Thyroid gland (tissue), 4 donors: ENCODE results near the gene CHI3L2. TPM values are rescaled to one million over a fixed set of nuclear protein-coding genes. Genes with fewer than 3 reads are reported as not detected.
A peak's percentile ranks its signal among the peaks of the same experiment; 100 is the strongest.

Experiments used
- DNase-seq, 2 donors: peaks; one replicate each; pipeline ENCODE4 v3.0.0-alpha.2; 2019
- H3K27ac ChIP-seq, 3 donors: fragments of 200-600 bp; sonication (generic); 1 replicate in 2 of 3; 2 replicates in 1 of 3; pipeline ENCODE4 v1.5.1; 2016 to 2019; ENCODE audit warnings: mild to moderate bottlenecking in 1 of 3, moderate library complexity in 1 of 3
- H3K27me3 ChIP-seq: fragments of 200-600 bp; sonication (generic); one replicate; pipeline ENCODE4 v1.5.1; 2019
- H3K36me3 ChIP-seq, 2 donors: fragments of 200-600 bp; sonication (generic); one replicate each; pipeline ENCODE4 v1.5.1; 2016 to 2019
- H3K4me1 ChIP-seq, 2 donors: fragments of 200-600 bp; sonication (generic); one replicate each; pipeline ENCODE4 v1.5.1; 2017 to 2019
- H3K4me3 ChIP-seq, 3 donors: fragments of 200-600 bp; sonication (generic); replicated peaks in 1 of 3; 1 replicate in 2 of 3; 2 replicates in 1 of 3; pipeline ENCODE4 v1.5.1; 2016; ENCODE audit warnings: mild to moderate bottlenecking in 1 of 3
- H3K9me3 ChIP-seq: fragments of 200-600 bp; sonication (generic); one replicate; pipeline ENCODE4 v1.5.1; 2017
- POLR2A ChIP-seq, 2 donors: fragments of 450-650 bp; IDR thresholded peaks; one replicate each; pipeline ENCODE4 v1.6.1; 2017; ENCODE audit warnings: antibody characterized with exemption in 2 of 2, mild to moderate bottlenecking in 2 of 2, moderate library complexity in 1 of 2
- WGBS, 2 donors: methylation state at CpG; one replicate each; pipeline ENCODE4 v1.1.5; 2017; 5-methylcytosine and 5-hydroxymethylcytosine counted together
- intact Hi-C: fragments of 100-400 bp; cut with DNase I; formaldehyde crosslinking; loops from one replicate; pipeline ENCODE4 v1.15.1; 2023
- total RNA-seq, 4 donors: library from RNA; depleted of rRNA; stranded (reverse); fragments of >200 nt; gene quantifications; one replicate each; pipeline ENCODE4 v1.2.3, GENCODE V29; 2016
- TF ChIP-seq, protein P1 (sequence below), 6 experiments: fragments of 200-600 bp in 3 of 6; fragments of 450-650 bp in 3 of 6; sonication (generic) in 3 of 6; IDR thresholded peaks; one replicate each; pipeline ENCODE4 v1.5.1; 2016 to 2019; ENCODE audit warnings: antibody characterized with exemption in 6 of 6, mild to moderate bottlenecking in 2 of 6, inconsistent platforms in 1 of 6, moderate library complexity in 1 of 6

CHI3L2 gene
- total RNA-seq, 4 donors from 2014 or later, result 4.2 to 25.7 (median 11.8) TPM

DNA sequence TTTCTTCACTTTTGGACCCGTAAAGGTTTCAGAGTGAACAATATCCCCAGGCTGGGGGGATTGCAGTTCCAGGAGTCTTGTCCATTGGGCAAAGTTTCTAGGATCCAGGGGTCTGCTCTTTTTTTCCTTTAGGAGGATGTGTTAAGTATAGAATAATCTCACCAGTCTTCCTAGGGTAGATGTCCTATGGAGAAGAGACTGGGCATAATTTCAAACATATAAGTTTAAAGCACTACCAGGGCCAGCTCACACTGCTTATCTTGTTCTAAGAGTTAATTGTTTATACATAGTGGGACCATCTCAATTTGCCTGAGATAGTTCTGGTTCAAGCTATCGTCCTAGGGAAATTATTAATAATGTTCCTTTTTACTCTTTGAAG is 1.2 kb downstream of the CHI3L2 start:
- WGBS, 2 donors, result 50 to 53% methylated on average over 2 of the region's 2 CpGs

DNA sequence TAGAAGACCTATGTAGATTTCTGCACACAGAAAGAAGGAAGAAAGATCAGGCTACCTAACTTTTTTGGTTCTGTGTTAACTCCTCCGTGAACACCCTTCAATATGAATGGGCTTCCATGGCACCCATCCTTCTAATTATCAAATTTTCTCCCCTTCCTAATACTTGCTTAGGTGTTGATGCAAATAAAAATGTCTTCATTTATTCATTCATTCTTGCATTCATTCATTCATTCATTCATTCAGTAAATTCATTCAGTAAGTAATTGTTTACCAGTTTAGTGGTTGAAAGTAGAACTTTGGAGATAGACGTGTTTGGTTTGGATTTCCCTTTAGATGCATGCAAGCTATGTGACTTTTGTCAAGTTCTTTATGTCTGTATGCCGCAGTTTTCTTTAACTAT is 4.6 kb downstream of the CHI3L2 start:
- Histone ChIP-seq H3K27ac (no peak overlapping the region), H3K9me3 (no peaks in the 10 kb centered on the region), H3K4me1 (peaks cover 23 to 47% of the 10 kb centered on the region in 2 donors), H3K4me3 (no peak overlapping the region), H3K36me3 (no peaks in the 10 kb centered on the region), H3K27me3 (no peaks in the 10 kb centered on the region)
- WGBS, 2 donors, result 93 to 95% methylated on average over 3 of the region's 3 CpGs
- intact Hi-C loops, result no loop called here
- no peak for DNase-seq
- TF ChIP-seq, protein P1, sequence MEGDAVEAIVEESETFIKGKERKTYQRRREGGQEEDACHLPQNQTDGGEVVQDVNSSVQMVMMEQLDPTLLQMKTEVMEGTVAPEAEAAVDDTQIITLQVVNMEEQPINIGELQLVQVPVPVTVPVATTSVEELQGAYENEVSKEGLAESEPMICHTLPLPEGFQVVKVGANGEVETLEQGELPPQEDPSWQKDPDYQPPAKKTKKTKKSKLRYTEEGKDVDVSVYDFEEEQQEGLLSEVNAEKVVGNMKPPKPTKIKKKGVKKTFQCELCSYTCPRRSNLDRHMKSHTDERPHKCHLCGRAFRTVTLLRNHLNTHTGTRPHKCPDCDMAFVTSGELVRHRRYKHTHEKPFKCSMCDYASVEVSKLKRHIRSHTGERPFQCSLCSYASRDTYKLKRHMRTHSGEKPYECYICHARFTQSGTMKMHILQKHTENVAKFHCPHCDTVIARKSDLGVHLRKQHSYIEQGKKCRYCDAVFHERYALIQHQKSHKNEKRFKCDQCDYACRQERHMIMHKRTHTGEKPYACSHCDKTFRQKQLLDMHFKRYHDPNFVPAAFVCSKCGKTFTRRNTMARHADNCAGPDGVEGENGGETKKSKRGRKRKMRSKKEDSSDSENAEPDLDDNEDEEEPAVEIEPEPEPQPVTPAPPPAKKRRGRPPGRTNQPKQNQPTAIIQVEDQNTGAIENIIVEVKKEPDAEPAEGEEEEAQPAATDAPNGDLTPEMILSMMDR (IDR thresholded peaks at IDR 0.05), result no peak
- TF ChIP-seq POLR2A (IDR thresholded peaks at IDR 0.05), result no peak

More for the DNA sequence above, 1.2 kb downstream of the CHI3L2 start:
- peaks cover 30 to 38% of the 10 kb centered on the region in 2 donors for H3K4me1 ChIP-seq
- no peaks in the 10 kb centered on the region for H3K27me3 ChIP-seq
- H3K4me3 ChIP-seq, result no peak overlapping the region
- H3K36me3 ChIP-seq, result no peaks in the 10 kb centered on the region
- peak overlapping the region; percentile 77 to 94 (median 87) for H3K27ac ChIP-seq
- no peak for DNase-seq
- H3K9me3 ChIP-seq, result no peaks in the 10 kb centered on the region
- intact Hi-C loops, result no loop called here
- no peak for TF ChIP-seq POLR2A (IDR thresholded peaks at IDR 0.05)
- TF ChIP-seq, protein P1 (IDR thresholded peaks at IDR 0.05), result no peak

- Histone ChIP-seq H3K4me1 (peaks cover 7 to 35% of the 10 kb centered on the region in 2 donors), H3K36me3 (no peaks in the 10 kb centered on the region), H3K9me3 (no peaks in the 10 kb centered on the region), H3K27ac (peak overlapping the region in 1 of 3 donors; percentile 62), H3K4me3 (no peak overlapping the region), H3K27me3 (no peaks in the 10 kb centered on the region)
- 84 to 85% methylated on average over 4 of the region's 4 CpGs for WGBS, 2 donors
- no peak for DNase-seq
- intact Hi-C loops, result no loop called here
- TF ChIP-seq, protein P1 (IDR thresholded peaks at IDR 0.05), result no peak
- no peak for TF ChIP-seq POLR2A (IDR thresholded peaks at IDR 0.05)
Observed at GRCh38 chr1:111234258-111234657, 6.7 kb downstream of the CHI3L2 start.

GRCh38 chr1:111234866-111235265 is 7.4 kb downstream of the CHI3L2 start:
- intact Hi-C loops, result no loop called here
- H3K36me3 ChIP-seq, result no peaks in the 10 kb centered on the region
- TF ChIP-seq POLR2A (IDR thresholded peaks at IDR 0.05), result no peak
- TF ChIP-seq, protein P1 (IDR thresholded peaks at IDR 0.05), result no peak
- DNase-seq, result no peak
- no peak overlapping the region for H3K4me3 ChIP-seq
- peak overlapping the region in 1 of 3 donors; percentile 62 for H3K27ac ChIP-seq
- no peaks in the 10 kb centered on the region for H3K27me3 ChIP-seq
- WGBS, 2 donors, result 78 to 94% methylated on average over 3 of the region's 3 CpGs
- H3K9me3 ChIP-seq, result no peaks in the 10 kb centered on the region
- peaks cover 7 to 35% of the 10 kb centered on the region in 2 donors for H3K4me1 ChIP-seq

GRCh38 chr1:111236379-111236778 is 8.9 kb downstream of the CHI3L2 start:
- H3K27ac ChIP-seq, result no peak overlapping the region

More at GRCh38 chr1:111236379-111236778, 8.9 kb downstream of the CHI3L2 start:
- 22 to 32% methylated on average over 1 of the region's 1 CpG for WGBS, 2 donors
- no peaks in the 10 kb centered on the region for H3K36me3 ChIP-seq
- no peak for DNase-seq
- TF ChIP-seq, protein P1 (IDR thresholded peaks at IDR 0.05), result no peak
- TF ChIP-seq POLR2A (IDR thresholded peaks at IDR 0.05), result no peak
- no peak overlapping the region for H3K4me3 ChIP-seq
- no peaks in the 10 kb centered on the region for H3K9me3 ChIP-seq
- peaks cover 7 to 35% of the 10 kb centered on the region in 2 donors for H3K4me1 ChIP-seq
- intact Hi-C loops, result no loop called here
- no peaks in the 10 kb centered on the region for H3K27me3 ChIP-seq
